Stomach (tissue), 9 donors: ENCODE data around the gene ACOX2. TPM values are rescaled to one million over a fixed set of nuclear protein-coding genes. Genes with fewer than 3 reads are reported as not detected.

Experiments used
- DNase-seq, 2 donors: peaks; one replicate each; pipeline versions ENCODE4 v3.0.0 to v3.0.0-alpha.2; 2013 to 2019
- H3K27ac ChIP-seq, 5 donors: fragments of 200-600 bp in 4 of 5; sonication (generic) in 4 of 5; one replicate each; pipeline ENCODE4 v1.5.1; 2013 to 2019; ENCODE audit warnings: mild to moderate bottlenecking in 1 of 5, moderate library complexity in 1 of 5
- H3K27me3 ChIP-seq, 3 donors: fragments of 200-600 bp; sonication (generic); one replicate each; pipeline ENCODE4 v1.5.1; 2017 to 2019; ENCODE audit warnings: mixed run types in 1 of 3
- H3K36me3 ChIP-seq, 4 donors: fragments of 200-600 bp; sonication (generic); 1 replicate in 3 of 4; 2 replicates in 1 of 4; pipeline ENCODE4 v1.5.1; 2016 to 2019
- H3K4me1 ChIP-seq, 4 donors: fragments of 200-600 bp; sonication (generic); one replicate each; pipeline ENCODE4 v1.5.1; 2016 to 2019
- H3K4me3 ChIP-seq, 4 donors: fragments of 200-600 bp; sonication (generic) in 3 of 4; one replicate each; pipeline ENCODE4 v1.5.1; 2016 to 2019; ENCODE audit warnings: mild to moderate bottlenecking in 1 of 4
- H3K9me3 ChIP-seq, 4 donors: fragments of 200-600 bp; sonication (generic); one replicate each; pipeline ENCODE4 v1.5.1; 2016 to 2019
- EP300 ChIP-seq: sonication (generic); formaldehyde crosslinking; IDR thresholded peaks from one replicate; pipeline ENCODE4 v1.6.1; 2017; ENCODE audit warnings: antibody characterized with exemption
- POLR2A ChIP-seq, 4 donors: fragments of 450-650 bp; IDR thresholded peaks; one replicate each; pipeline ENCODE4 v1.6.1; 2016; ENCODE audit warnings: antibody characterized with exemption in 4 of 4, control low read depth in 2 of 4, mild to moderate bottlenecking in 1 of 4, moderate library complexity in 1 of 4
- POLR2AphosphoS5 ChIP-seq, 3 donors: sonication (generic); formaldehyde crosslinking; IDR thresholded peaks; one replicate each; pipeline ENCODE4 v1.6.1; 2016; ENCODE audit warnings: antibody characterized with exemption in 3 of 3
- WGBS, 5 donors: extraction: QIAGEN DNeasy Blood & Tissue Kit in 3 of 5; methylation state at CpG; one replicate each; pipeline versions ENCODE4 v1.1.5 to v1.1.7; 2013 to 2018; 5-methylcytosine and 5-hydroxymethylcytosine counted together
- intact Hi-C: fragments of 100-400 bp; cut with DNase I; formaldehyde crosslinking; loops from one replicate; pipeline ENCODE4 v1.15.1; 2023; ENCODE audit warnings: low total_unique reads
- polyA plus RNA-seq, 3 donors: library from polyadenylated mRNA; stranded (reverse); fragments of 200-250 nt; gene quantifications; one replicate each; pipeline ENCODE4 v1.2.3, GENCODE V29; 2013
- total RNA-seq, 5 donors: library from RNA; depleted of rRNA; stranded (reverse); fragments of >200 nt; gene quantifications; one replicate each; pipeline versions ENCODE4 v1.1.0 to v1.2.3, GENCODE V29; 2014 to 2016
- TF ChIP-seq, protein P1 (sequence below), 7 experiments: fragments of 450-650 bp in 4 of 7; fragments of 200-600 bp in 3 of 7; sonication (generic) in 3 of 7; IDR thresholded peaks; one replicate each; pipeline ENCODE4 v1.5.1; 2016 to 2019; ENCODE audit warnings: antibody characterized with exemption in 7 of 7, control low read depth in 2 of 7, mild to moderate bottlenecking in 1 of 7
- donor health status: healthy with polysubstance abuse.
- donor health status: Bipolar disorder and iron deficiency.
- donor health status: healthy.

ACOX2 gene
- total and polyA plus RNA-seq, 8 donors: 1.6 to 22.2 (median 7.5) TPM; not detected in 1

DNA sequence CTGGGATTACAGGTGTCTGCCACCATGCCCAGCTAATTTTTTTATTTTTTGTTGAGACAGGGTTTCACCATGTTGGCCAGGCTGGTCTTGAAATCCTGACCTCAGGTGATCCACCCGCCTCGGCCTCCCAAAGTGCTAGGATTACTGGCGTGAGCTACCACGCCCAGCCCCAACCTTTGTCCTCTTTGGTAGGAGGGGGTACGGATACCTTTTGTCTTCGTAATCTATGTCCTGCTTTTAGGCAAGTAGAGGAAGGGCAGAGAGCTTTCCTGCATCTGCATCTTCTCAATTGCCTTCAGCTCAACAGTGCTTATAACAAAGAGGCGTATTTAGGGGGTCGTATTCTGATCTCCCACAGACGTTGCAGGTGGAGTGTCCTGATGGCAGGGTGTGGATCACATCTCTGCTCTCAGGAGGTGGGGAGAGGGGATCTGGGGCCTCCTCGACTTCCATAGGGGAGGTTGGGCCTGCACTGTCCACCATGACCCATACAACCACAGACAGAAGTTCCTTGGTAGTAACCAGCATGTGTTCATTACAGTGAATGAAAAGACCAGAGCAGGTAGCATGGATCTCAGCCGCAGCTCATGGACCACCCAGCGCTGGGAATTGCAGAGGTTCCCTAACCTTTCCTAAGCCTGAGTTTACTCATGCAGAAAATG, 66.5 kb downstream of the ACOX2 start:
- H3K4me1 ChIP-seq: peaks cover 0 to 24% (median 9%) of the 10 kb centered on the region in 4 donors
- H3K9me3 ChIP-seq: no peaks in the 10 kb centered on the region
- DNase-seq: no peak
- intact Hi-C loops: no loop called here
- WGBS, 5 donors: 87 to 91% (median 90%) methylated on average over 12 of the region's 12 CpGs
- no peaks in the 10 kb centered on the region for H3K36me3 ChIP-seq
- TF ChIP-seq POLR2A (IDR thresholded peaks at IDR 0.05): no peak
- TF ChIP-seq, protein P1, sequence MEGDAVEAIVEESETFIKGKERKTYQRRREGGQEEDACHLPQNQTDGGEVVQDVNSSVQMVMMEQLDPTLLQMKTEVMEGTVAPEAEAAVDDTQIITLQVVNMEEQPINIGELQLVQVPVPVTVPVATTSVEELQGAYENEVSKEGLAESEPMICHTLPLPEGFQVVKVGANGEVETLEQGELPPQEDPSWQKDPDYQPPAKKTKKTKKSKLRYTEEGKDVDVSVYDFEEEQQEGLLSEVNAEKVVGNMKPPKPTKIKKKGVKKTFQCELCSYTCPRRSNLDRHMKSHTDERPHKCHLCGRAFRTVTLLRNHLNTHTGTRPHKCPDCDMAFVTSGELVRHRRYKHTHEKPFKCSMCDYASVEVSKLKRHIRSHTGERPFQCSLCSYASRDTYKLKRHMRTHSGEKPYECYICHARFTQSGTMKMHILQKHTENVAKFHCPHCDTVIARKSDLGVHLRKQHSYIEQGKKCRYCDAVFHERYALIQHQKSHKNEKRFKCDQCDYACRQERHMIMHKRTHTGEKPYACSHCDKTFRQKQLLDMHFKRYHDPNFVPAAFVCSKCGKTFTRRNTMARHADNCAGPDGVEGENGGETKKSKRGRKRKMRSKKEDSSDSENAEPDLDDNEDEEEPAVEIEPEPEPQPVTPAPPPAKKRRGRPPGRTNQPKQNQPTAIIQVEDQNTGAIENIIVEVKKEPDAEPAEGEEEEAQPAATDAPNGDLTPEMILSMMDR (IDR thresholded peaks at IDR 0.05): no peak
- TF ChIP-seq POLR2AphosphoS5 (IDR thresholded peaks at IDR 0.05): no peak
- no peak for TF ChIP-seq EP300
- no peaks in the 10 kb centered on the region for H3K27me3 ChIP-seq
- no peak overlapping the region for H3K4me3 ChIP-seq
- H3K27ac ChIP-seq: peak overlapping the region in 1 of 5 donors; percentile 45

DNA sequence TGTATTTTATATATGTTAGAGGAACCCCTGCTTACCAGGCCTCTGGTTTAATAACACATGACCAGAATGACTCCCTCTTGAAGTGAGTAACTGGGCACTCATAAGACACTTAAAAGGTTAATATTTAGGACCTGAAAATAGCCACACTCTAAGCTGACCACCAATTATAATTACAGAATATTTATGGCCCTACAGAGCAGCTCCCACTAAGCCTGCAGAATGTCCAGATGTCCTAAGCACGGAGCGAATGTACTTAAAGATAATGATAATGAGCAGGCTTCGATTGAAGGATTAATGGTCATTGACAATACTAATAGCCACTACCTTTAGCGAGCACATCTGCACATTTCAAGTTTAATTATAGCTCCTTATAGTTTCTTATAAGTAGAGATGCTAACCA, 67.9 kb downstream of the ACOX2 start:
- H3K27ac ChIP-seq: no peak overlapping the region
- H3K36me3 ChIP-seq: no peaks in the 10 kb centered on the region
- WGBS, 5 donors: 72 to 91% (median 88%) methylated on average over 4 of the region's 4 CpGs
- DNase-seq: no peak
- H3K4me1 ChIP-seq: peaks cover 0 to 16% (median 10%) of the 10 kb centered on the region in 4 donors
- H3K27me3 ChIP-seq: no peaks in the 10 kb centered on the region
- no peaks in the 10 kb centered on the region for H3K9me3 ChIP-seq
- intact Hi-C loops: no loop called here
- TF ChIP-seq EP300: no peak
- TF ChIP-seq POLR2AphosphoS5 (IDR thresholded peaks at IDR 0.05): no peak
- TF ChIP-seq, protein P1 (IDR thresholded peaks at IDR 0.05): no peak
- no peak for TF ChIP-seq POLR2A (IDR thresholded peaks at IDR 0.05)
- H3K4me3 ChIP-seq: no peak overlapping the region

DNA sequence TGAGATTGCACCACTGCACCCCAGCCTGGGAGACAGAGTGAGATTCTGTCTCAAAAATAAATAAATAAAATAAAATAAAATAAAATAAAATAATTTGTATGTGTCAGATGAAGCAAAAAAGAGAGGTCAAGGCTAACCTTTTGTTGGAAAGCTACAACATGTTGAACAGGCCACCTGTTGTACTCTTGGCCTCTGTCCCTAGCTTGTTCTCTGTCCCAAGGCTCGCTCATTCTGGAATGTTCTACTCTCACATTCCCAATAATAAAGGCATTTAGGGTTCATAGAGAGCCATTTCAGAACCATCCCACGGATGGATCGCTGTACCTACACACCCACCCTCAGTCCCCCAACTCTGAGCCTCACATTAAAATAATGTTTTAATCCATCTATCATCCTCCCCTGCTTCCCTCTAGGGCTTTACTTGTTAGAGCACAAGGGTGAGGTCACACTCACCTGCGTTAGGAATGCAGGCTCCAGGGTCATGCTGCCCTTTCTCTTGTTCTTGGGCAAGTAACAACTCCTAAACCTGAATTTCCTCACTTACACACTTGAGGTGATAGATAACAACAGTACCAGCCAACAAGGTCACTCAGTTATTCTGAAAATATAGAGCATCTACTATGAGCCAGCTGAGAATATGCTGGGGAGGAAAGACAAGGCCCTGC, 70.0 kb downstream of the ACOX2 start:
- DNase-seq: no peak
- peaks cover 6 to 28% (median 19%) of the 10 kb centered on the region in 4 donors for H3K4me1 ChIP-seq
- H3K4me3 ChIP-seq: no peak overlapping the region
- no peak overlapping the region for H3K27ac ChIP-seq
- H3K36me3 ChIP-seq: no peaks in the 10 kb centered on the region
- TF ChIP-seq EP300 (no peak), POLR2A (IDR thresholded peaks at IDR 0.05) (no peak), POLR2AphosphoS5 (IDR thresholded peaks at IDR 0.05) (no peak)
- TF ChIP-seq, protein P1 (IDR thresholded peaks at IDR 0.05): no peak
- WGBS, 5 donors: 88 to 92% (median 89%) methylated on average over 4 of the region's 4 CpGs
- H3K9me3 ChIP-seq: no peaks in the 10 kb centered on the region
- H3K27me3 ChIP-seq: no peaks in the 10 kb centered on the region
- intact Hi-C loops: no loop called here

DNA sequence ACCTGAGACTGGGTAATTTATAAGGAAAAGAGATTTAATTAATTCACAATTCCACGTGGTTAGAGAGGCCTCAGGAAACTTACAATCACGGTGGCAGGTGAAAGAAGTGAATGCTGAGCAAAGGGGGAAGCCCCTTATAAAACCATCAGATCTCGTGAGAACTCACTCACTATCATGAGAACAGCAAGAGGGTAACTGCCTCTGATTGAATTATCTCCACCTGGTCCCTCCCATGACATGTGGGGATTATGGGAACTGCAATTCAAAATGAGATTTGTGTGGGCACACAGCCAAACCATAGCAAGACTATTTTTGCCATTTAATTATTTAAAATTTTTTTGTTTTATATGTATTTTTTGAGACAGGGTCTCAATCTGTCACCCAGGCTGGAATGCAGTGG, 72.1 kb downstream of the ACOX2 start:
- Histone ChIP-seq H3K4me3 (no peak overlapping the region), H3K36me3 (no peaks in the 10 kb centered on the region), H3K27ac (no peak overlapping the region), H3K9me3 (no peaks in the 10 kb centered on the region), H3K4me1 (peaks cover 6 to 13% (median 10%) of the 10 kb centered on the region in 4 donors), H3K27me3 (no peaks in the 10 kb centered on the region)
- 60 to 85% (median 70%) methylated on average over 3 of the region's 3 CpGs for WGBS, 5 donors
- TF ChIP-seq POLR2A (IDR thresholded peaks at IDR 0.05) (no peak), EP300 (no peak), POLR2AphosphoS5 (IDR thresholded peaks at IDR 0.05) (no peak)
- TF ChIP-seq, protein P1 (IDR thresholded peaks at IDR 0.05): no peak
- intact Hi-C loops: no loop called here
- no peak for DNase-seq
